ENCODE measurements around the gene GLB1L. TPM values are rescaled to one million over a fixed set of nuclear protein-coding genes. Genes with fewer than 3 reads are reported as not detected.

Gene GLB1L
- total RNA-seq, 2 donors from 2014 or later, result 3.1 to 11.2 TPM

- no peaks in the 10 kb centered on the region for H3K27me3 ChIP-seq
- H3K9me3 ChIP-seq, result no peaks in the 10 kb centered on the region
- H3K36me3 ChIP-seq (replicated peaks in 1 of 2; ENCODE audit: insufficient read depth in 1 of 2, low read depth in 2 of 2), result peaks cover 18 to 31% of the 10 kb centered on the region in 2 donors
- no peak for TF ChIP-seq CTCF (IDR thresholded peaks at IDR 0.05)
- no peak for TF ChIP-seq POLR2A (IDR thresholded peaks at IDR 0.05)
- H3K4me1 ChIP-seq, result peaks cover 27% of the 10 kb centered on the region
- ATAC-seq (no peak), DNase-seq (no peak)
- 87 to 91% methylated on average over 18 to 31 of the region's 31 CpGs for WGBS, 2 donors
- no peak overlapping the region for H3K27ac ChIP-seq
- intact Hi-C loops (cut with DNase I), result loop anchor here (10.0 kb wide), 1 partner anchor 49 kb away; the partner anchor contains the start of genes CNPPD1, RETREG2 and SLC23A3
- no peak overlapping the region for H3K4me3 ChIP-seq
These were observed 21.2 kb downstream of the GLB1L start for GRCh38 chr2:219223831-219224610.

- WGBS, 2 donors, result 90 to 93% methylated on average over 14 to 16 of the region's 16 CpGs
- H3K27me3 ChIP-seq, result no peaks in the 10 kb centered on the region
- intact Hi-C loops (cut with DNase I), result loop anchor here (10.0 kb wide), 1 partner anchor 47 kb away; the partner anchor contains the start of genes CNPPD1, RETREG2 and SLC23A3
These were observed 23.2 kb downstream of the GLB1L start for GRCh38 chr2:219221957-219222518.

GRCh38 chr2:219220652-219221402 is 24.4 kb downstream of the GLB1L start:
- intact Hi-C loops (cut with DNase I), result loop anchor here (10.0 kb wide), 1 partner anchor 46 kb away; the partner anchor contains the start of genes CNPPD1, RETREG2 and SLC23A3
- DNase-seq (peak in 1 of 4 donors; percentile 32), ATAC-seq (no peak)
- H3K27ac ChIP-seq, result no peak overlapping the region
- H3K4me1 ChIP-seq, result peaks cover 31% of the 10 kb centered on the region
- no peak overlapping the region for H3K4me3 ChIP-seq
- no peaks in the 10 kb centered on the region for H3K9me3 ChIP-seq
- WGBS, 2 donors, result 86 to 92% methylated on average over 14 to 19 of the region's 19 CpGs
- peaks cover 18 to 31% of the 10 kb centered on the region in 2 donors for H3K36me3 ChIP-seq (replicated peaks in 1 of 2; ENCODE audit: insufficient read depth in 1 of 2, low read depth in 2 of 2)
- H3K27me3 ChIP-seq, result no peaks in the 10 kb centered on the region
- TF ChIP-seq CTCF (IDR thresholded peaks at IDR 0.05) (no peak), POLR2A (IDR thresholded peaks at IDR 0.05) (no peak)

More at GRCh38 chr2:219221957-219222518, 23.2 kb downstream of the GLB1L start:
- H3K36me3 ChIP-seq (replicated peaks in 1 of 2; ENCODE audit: insufficient read depth in 1 of 2, low read depth in 2 of 2), result peaks cover 18 to 31% of the 10 kb centered on the region in 2 donors
- no peak for TF ChIP-seq CTCF (IDR thresholded peaks at IDR 0.05)
- no peak for TF ChIP-seq POLR2A (IDR thresholded peaks at IDR 0.05)
- no peak overlapping the region for H3K27ac ChIP-seq
- ATAC-seq, result no peak
- no peaks in the 10 kb centered on the region for H3K9me3 ChIP-seq
- no peak overlapping the region for H3K4me3 ChIP-seq
- H3K4me1 ChIP-seq, result peaks cover 30% of the 10 kb centered on the region
- no peak for DNase-seq

- 86 to 90% methylated on average over 15 to 18 of the region's 18 CpGs for WGBS, 2 donors
- TF ChIP-seq CTCF (IDR thresholded peaks at IDR 0.05) (no peak), POLR2A (IDR thresholded peaks at IDR 0.05) (no peak)
- no peak for DNase-seq
- Histone ChIP-seq H3K4me3 (no peak overlapping the region), H3K36me3 (replicated peaks in 1 of 2; ENCODE audit: insufficient read depth in 1 of 2, low read depth in 2 of 2) (peaks cover 13 to 27% of the 10 kb centered on the region in 2 donors), H3K9me3 (no peaks in the 10 kb centered on the region), H3K4me1 (peaks cover 31% of the 10 kb centered on the region), H3K27me3 (no peaks in the 10 kb centered on the region), H3K27ac (peak overlapping the region in 1 of 4 donors; percentile 68)
- no peak for ATAC-seq
- intact Hi-C loops (cut with DNase I), result loop anchor here (10.0 kb wide), 1 partner anchor 45 kb away; the partner anchor contains the start of genes CNPPD1, RETREG2 and SLC23A3
These were observed 25.3 kb downstream of the GLB1L start for GRCh38 chr2:219219784-219220532.
